ENCODE measurements around the gene DLX4. TPM values are rescaled to one million over a fixed set of nuclear protein-coding genes. Genes with fewer than 3 reads are reported as not detected.
A peak's percentile ranks its signal among the peaks of the same experiment; 100 is the strongest.

The DLX4 gene
- total RNA-seq, 1 experiment from 2014 or later = 11.2 TPM

- no TSS peak for BruUV-seq (replicated peaks)
- CTCF ChIA-PET = no interaction called here
- POLR2A ChIA-PET = no interaction called here
These were observed 421 bp upstream of the DLX4 start for GRCh38 chr17:49968405-49969133.

GRCh38 chr17:49969795-49970389 lies 902 bp downstream of the DLX4 start:
- BruUV-seq (replicated peaks) = no TSS peak
- DNase-seq (ENCODE audit: low read depth, low spot score) (no peak), ATAC-seq (no peak)
- peaks cover 15% of the 10 kb centered on the region for H3K27me3 ChIP-seq (ENCODE audit: control insufficient read depth, insufficient read depth, low read length)
- TF ChIP-seq CTCF (IDR thresholded peaks at IDR 0.05) (no peak), SIN3A (IDR thresholded peaks at IDR 0.05; ENCODE audit: borderline replicate concordance, insufficient read depth, low read depth, low read length) (no peak), REST (IDR thresholded peaks at IDR 0.05; ENCODE audit: insufficient read depth in 1 of 2, low read depth in 2 of 2, low read length in 1 of 2) (no peak), POLR2AphosphoS5 (IDR thresholded peaks at IDR 0.05; ENCODE audit: low read depth, low read length) (no peak), TCF7L2 (IDR thresholded peaks at IDR 0.05; ENCODE audit: low read depth, low read length) (no peak)
- H3K36me3 ChIP-seq (ENCODE audit: control insufficient read depth, insufficient read depth, low read length) = no peaks in the 10 kb centered on the region
- ChIA-PET POLR2A (no interaction called here), CTCF (interaction anchor here (1.2 to 1.3 kb wide), 2 partner anchors 24 to 124 kb away, joined by 3 to 5 read pairs; no protein-coding TSS in a partner anchor)
- intact Hi-C loops (cut with micrococcal nuclease; ENCODE audit: unreplicated experiment) (no loop called here), in situ Hi-C loops (cut with HindIII; ENCODE audit: low pct_unique_long_range_greater_than_20kb, low sequenced_read_pairs) (no loop called here)
- H3K4me3 ChIP-seq (ENCODE audit: low read depth in 2 of 2, low read length in 2 of 2) = peak overlapping the region; percentile 88 to 89
- H3K4me1 ChIP-seq (ENCODE audit: control insufficient read depth, insufficient read depth, low read length) = peaks cover 16% of the 10 kb centered on the region
- H3K27ac ChIP-seq (ENCODE audit: low read length) = peak overlapping the region; percentile 86; the same call in 1 of the 2 replicates
- no peaks in the 10 kb centered on the region for H3K9me3 ChIP-seq (ENCODE audit: control insufficient read depth, insufficient read depth, low read depth, low read length)

More at GRCh38 chr17:49968405-49969133, 421 bp upstream of the DLX4 start:
- peaks cover 16% of the 10 kb centered on the region for H3K4me1 ChIP-seq (ENCODE audit: control insufficient read depth, insufficient read depth, low read length)
- in situ Hi-C loops (cut with HindIII; ENCODE audit: low pct_unique_long_range_greater_than_20kb, low sequenced_read_pairs) = no loop called here
- no peaks in the 10 kb centered on the region for H3K9me3 ChIP-seq (ENCODE audit: control insufficient read depth, insufficient read depth, low read depth, low read length)
- DNase-seq (ENCODE audit: low read depth, low spot score) = no peak
- peak; percentile 93 for ATAC-seq
- intact Hi-C loops (cut with micrococcal nuclease; ENCODE audit: unreplicated experiment) = no loop called here
- H3K27me3 ChIP-seq (ENCODE audit: control insufficient read depth, insufficient read depth, low read length) = peaks cover 15% of the 10 kb centered on the region
- H3K36me3 ChIP-seq (ENCODE audit: control insufficient read depth, insufficient read depth, low read length) = no peaks in the 10 kb centered on the region
- peak overlapping the region; percentile 86 for H3K27ac ChIP-seq (ENCODE audit: low read length)
- TF ChIP-seq SIN3A (IDR thresholded peaks at IDR 0.05; ENCODE audit: borderline replicate concordance, insufficient read depth, low read depth, low read length) = peak; percentile 90; the same call in 1 of the 2 replicates
- TF ChIP-seq TCF7L2 (IDR thresholded peaks at IDR 0.05; ENCODE audit: low read depth, low read length) = 0 out of 2 replicates have a peak, but pooled peaks have one; percentile 50
- no peak for TF ChIP-seq CTCF (IDR thresholded peaks at IDR 0.05)
- H3K4me3 ChIP-seq (ENCODE audit: low read depth in 2 of 2, low read length in 2 of 2) = peak overlapping the region; percentile 88 to 89

Measured in Panc1 (cell line).